Measurements from ENCODE around the gene TNFRSF1B. TPM values are rescaled to one million over a fixed set of nuclear protein-coding genes. Genes with fewer than 3 reads are reported as not detected.
A peak's percentile ranks its signal among the peaks of the same experiment; 100 is the strongest.
"Not testable (repeated sequence)": the region's sequence is repeated elsewhere in the genome, so short reads cannot be mapped to it uniquely, and the experiment has no call there.

The TNFRSF1B gene
- total RNA-seq, 2 experiments from 2014 or later: 201 to 211 TPM

DNA sequence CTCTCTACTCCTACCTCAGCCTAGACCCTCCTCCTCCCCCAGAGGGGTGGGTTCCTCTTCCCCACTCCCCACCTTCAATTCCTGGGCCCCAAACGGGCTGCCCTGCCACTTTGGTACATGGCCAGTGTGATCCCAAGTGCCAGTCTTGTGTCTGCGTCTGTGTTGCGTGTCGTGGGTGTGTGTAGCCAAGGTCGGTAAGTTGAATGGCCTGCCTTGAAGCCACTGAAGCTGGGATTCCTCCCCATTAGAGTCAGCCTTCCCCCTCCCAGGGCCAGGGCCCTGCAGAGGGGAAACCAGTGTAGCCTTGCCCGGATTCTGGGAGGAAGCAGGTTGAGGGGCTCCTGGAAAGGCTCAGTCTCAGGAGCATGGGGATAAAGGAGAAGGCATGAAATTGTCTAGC lies 41.5 kb downstream of the TNFRSF1B start:
- H3K4me3 Mint-ChIP-seq: no peak overlapping the region
- H3K4me1 Mint-ChIP-seq (ENCODE audit: low read depth): peaks cover 52% of the 10 kb centered on the region
- ChIA-PET POLR2A (interaction anchor here (0.7 to 1.7 kb wide), 2 partner anchors 83 to 171 kb away, joined by 3 to 7 read pairs; no protein-coding TSS in a partner anchor), CTCF (interaction anchor here (0.7 to 13.7 kb wide), 7 partner anchors 10 to 86 kb away, joined by 3 to 369 read pairs (median 4); no protein-coding TSS in a partner anchor)
- peaks cover 23% of the 10 kb centered on the region for H3K36me3 Mint-ChIP-seq
- no peaks in the 10 kb centered on the region for H3K27me3 Mint-ChIP-seq
- no peak for DNase-seq
- peak overlapping the region; percentile 44 for H3K27ac Mint-ChIP-seq
- H3K9me3 Mint-ChIP-seq: no peaks in the 10 kb centered on the region
- intact Hi-C loops (cut with micrococcal nuclease): no loop called here

DNA sequence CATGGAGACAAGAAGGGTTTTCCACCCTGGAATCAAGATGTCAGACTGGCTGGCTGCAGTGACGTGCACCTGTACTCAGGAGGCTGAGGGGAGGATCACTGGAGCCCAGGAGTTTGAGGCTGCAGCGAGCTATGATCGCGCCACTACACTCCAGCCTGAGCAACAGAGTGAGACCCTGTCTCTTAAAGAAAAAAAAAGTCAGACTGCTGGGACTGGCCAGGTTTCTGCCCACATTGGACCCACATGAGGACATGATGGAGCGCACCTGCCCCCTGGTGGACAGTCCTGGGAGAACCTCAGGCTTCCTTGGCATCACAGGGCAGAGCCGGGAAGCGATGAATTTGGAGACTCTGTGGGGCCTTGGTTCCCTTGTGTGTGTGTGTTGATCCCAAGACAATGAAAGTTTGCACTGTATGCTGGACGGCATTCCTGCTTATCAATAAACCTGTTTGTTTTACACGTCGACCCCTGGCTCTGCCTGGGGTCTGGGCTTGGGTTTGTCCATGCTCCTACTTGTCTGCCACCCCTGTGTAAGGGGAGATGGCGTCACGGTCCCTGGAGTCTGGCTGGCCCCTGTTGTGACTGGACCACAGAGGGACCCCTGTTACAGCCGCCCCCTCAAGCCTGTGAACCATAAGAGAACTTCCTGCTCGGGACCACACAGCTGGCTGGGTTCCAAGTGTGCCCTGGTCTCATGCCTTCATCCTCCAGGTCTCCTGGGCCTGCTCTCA lies 42.1 kb downstream of the TNFRSF1B start:
- intact Hi-C loops (cut with micrococcal nuclease): loop anchor here (1.0 kb wide), 1 partner anchor 85 kb away; no protein-coding TSS in a partner anchor
- H3K27ac Mint-ChIP-seq: peak overlapping the region; percentile 44
- ChIA-PET CTCF (interaction anchor here (0.5 to 13.7 kb wide), 11 partner anchors 10 to 205 kb away, joined by 3 to 369 read pairs (median 3); no protein-coding TSS in a partner anchor), POLR2A (interaction anchor here (0.7 to 1.7 kb wide), 2 partner anchors 84 to 172 kb away, joined by 3 to 7 read pairs; no protein-coding TSS in a partner anchor)
- peak; percentile 91 for DNase-seq
- peaks cover 45% of the 10 kb centered on the region for H3K4me1 Mint-ChIP-seq (ENCODE audit: low read depth)
- no peak overlapping the region for H3K4me3 Mint-ChIP-seq
- peaks cover 19% of the 10 kb centered on the region for H3K36me3 Mint-ChIP-seq
- H3K9me3 Mint-ChIP-seq: no peaks in the 10 kb centered on the region
- H3K27me3 Mint-ChIP-seq: no peaks in the 10 kb centered on the region

DNA sequence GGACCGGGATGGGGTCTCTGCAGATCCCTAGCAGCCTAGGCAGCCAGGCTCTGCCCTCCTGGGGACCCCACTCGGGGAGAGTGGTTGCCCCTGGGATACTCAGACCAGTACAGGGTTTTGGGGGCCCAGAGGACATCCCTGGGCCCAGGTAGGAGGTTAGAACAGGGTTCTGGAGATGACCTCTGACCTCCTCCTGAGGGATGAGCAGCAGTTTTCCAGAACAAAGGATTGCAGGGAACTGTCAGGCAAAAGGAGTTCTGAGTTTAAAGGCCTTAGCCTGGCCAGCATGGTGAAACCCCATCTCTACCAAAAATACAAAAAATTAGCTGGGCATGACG lies 42.7 kb downstream of the TNFRSF1B start:
- DNase-seq: no peak
- POLR2A ChIA-PET: interaction anchor here (1.7 kb wide), 1 partner anchor 85 kb away, joined by 7 read pairs; no protein-coding TSS in a partner anchor
- no peaks in the 10 kb centered on the region for H3K27me3 Mint-ChIP-seq
- intact Hi-C loops (cut with micrococcal nuclease): loop anchor here (1.0 kb wide), 1 partner anchor 85 kb away; no protein-coding TSS in a partner anchor
- H3K4me3 Mint-ChIP-seq: no peak overlapping the region
- CTCF ChIA-PET: interaction anchor here (0.7 to 13.7 kb wide), 9 partner anchors 13 to 206 kb away, joined by 3 to 369 read pairs (median 6); no protein-coding TSS in a partner anchor
- peaks cover 16% of the 10 kb centered on the region for H3K36me3 Mint-ChIP-seq
- H3K4me1 Mint-ChIP-seq (ENCODE audit: low read depth): peaks cover 40% of the 10 kb centered on the region
- no peaks in the 10 kb centered on the region for H3K9me3 Mint-ChIP-seq
- H3K27ac Mint-ChIP-seq: peak overlapping the region; percentile 44

GRCh38 chr1:12215118-12215961 lies 48.5 kb downstream of the TNFRSF1B start:
- no peak overlapping the region for H3K27ac Mint-ChIP-seq
- no peaks in the 10 kb centered on the region for H3K27me3 Mint-ChIP-seq
- no peak overlapping the region for H3K4me3 Mint-ChIP-seq
- ChIA-PET CTCF (interaction anchor here (0.7 to 4.2 kb wide), 3 partner anchors 92 to 102 kb away, joined by 3 to 37 read pairs (median 3); no protein-coding TSS in a partner anchor), POLR2A (no interaction called here)
- H3K36me3 Mint-ChIP-seq: no peaks in the 10 kb centered on the region
- H3K9me3 Mint-ChIP-seq: no peaks in the 10 kb centered on the region
- intact Hi-C loops (cut with micrococcal nuclease): no loop called here
- no peak for DNase-seq
- peaks cover 7% of the 10 kb centered on the region for H3K4me1 Mint-ChIP-seq (ENCODE audit: low read depth)

GRCh38 chr1:12219800-12220199 lies 53.0 kb downstream of the TNFRSF1B start:
- no peak overlapping the region for H3K4me3 Mint-ChIP-seq
- no peak overlapping the region for H3K27ac Mint-ChIP-seq
- H3K9me3 Mint-ChIP-seq: peaks cover 5% of the 10 kb centered on the region
- no peaks in the 10 kb centered on the region for H3K27me3 Mint-ChIP-seq
- H3K4me1 Mint-ChIP-seq (ENCODE audit: low read depth): no peaks in the 10 kb centered on the region
- intact Hi-C loops (cut with micrococcal nuclease): no loop called here
- ChIA-PET POLR2A (interaction anchor here (0.5 kb wide), 1 partner anchor 1531 kb away, joined by 5 read pairs; no protein-coding TSS in a partner anchor), CTCF (interaction anchor here (5.2 kb wide), 1 partner anchor 95 kb away, joined by 26 read pairs; no protein-coding TSS in a partner anchor)
- DNase-seq: no peak
- no peaks in the 10 kb centered on the region for H3K36me3 Mint-ChIP-seq

DNA sequence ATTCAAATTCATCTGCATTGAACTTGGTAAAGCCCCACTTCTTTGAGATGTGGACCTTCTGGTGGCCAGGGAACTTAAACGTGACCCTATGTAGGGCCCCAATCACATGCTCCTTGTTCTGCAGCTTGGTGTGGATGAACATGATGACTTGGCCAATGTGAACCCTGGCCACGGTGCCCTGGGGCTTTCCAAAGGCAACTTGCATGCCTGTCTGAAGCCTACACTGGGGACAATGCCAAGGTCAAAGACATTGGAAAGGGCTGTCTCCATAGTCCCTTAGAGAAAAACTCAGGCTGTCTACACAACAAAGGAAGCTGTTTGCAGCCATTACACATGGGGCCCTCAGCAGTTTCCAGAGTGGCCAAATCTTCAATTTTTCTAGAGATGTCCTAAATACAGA lies 54.1 kb downstream of the TNFRSF1B start:
- H3K36me3 Mint-ChIP-seq: no peaks in the 10 kb centered on the region
- intact Hi-C loops (cut with micrococcal nuclease): no loop called here
- DNase-seq: no peak
- POLR2A ChIA-PET: no interaction called here
- H3K4me3 Mint-ChIP-seq: no peak overlapping the region
- no peaks in the 10 kb centered on the region for H3K4me1 Mint-ChIP-seq (ENCODE audit: low read depth)
- no peaks in the 10 kb centered on the region for H3K27me3 Mint-ChIP-seq
- H3K9me3 Mint-ChIP-seq: peaks cover 5% of the 10 kb centered on the region
- CTCF ChIA-PET: interaction anchor here (0.6 to 5.2 kb wide), 3 partner anchors 10 to 96 kb away, joined by 3 to 26 read pairs (median 3); no protein-coding TSS in a partner anchor
- H3K27ac Mint-ChIP-seq: no peak overlapping the region

DNA sequence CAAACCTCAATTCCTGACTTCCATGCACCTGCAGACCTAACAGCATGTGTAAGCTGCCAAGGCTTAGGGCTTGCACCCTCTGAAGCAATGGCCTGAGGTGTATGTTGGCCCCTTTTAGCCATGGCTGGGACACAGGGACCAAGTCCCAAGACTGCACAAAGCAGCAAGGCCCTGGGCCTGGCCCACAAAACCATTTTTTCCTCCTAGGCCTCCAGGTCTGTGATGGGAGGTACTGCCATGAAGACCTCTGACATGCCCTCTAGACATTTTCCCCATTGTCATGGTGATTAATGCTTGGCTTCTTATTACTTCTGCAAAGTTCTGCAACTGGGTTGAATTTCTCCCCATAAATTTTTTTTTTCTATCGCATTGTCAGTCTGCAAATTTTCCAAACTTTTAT lies 55.9 kb downstream of the TNFRSF1B start:
- H3K9me3 Mint-ChIP-seq; H3K4me1 Mint-ChIP-seq (ENCODE audit: low read depth); POLR2A ChIA-PET; H3K4me3 Mint-ChIP-seq; H3K27ac Mint-ChIP-seq; H3K36me3 Mint-ChIP-seq; intact Hi-C loops (cut with micrococcal nuclease); H3K27me3 Mint-ChIP-seq; DNase-seq: not testable (repeated sequence)
- CTCF ChIA-PET: interaction anchor here (0.6 kb wide), 1 partner anchor 72 kb away, joined by 4 read pairs; no protein-coding TSS in a partner anchor

DNA sequence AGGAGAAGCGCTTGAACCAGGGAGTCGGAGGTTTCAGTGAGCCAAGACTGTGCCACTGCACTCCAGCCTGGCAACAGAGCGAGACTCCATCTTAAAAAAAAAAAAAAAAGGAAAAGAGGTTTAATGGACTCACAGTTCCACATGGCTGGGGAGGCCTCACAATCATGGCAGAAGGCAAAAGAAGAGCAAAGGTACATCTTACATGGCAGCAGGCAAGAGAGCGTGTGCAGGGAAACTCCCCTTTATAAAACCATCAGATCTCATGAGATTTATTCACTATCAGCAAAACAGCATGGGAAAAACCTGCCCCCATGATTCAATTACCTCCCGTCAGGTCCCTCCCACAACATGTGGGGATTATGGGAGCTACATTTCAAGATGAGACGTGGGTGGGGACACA lies 57.3 kb downstream of the TNFRSF1B start:
- H3K27me3 Mint-ChIP-seq, POLR2A ChIA-PET, H3K27ac Mint-ChIP-seq: not testable (repeated sequence)

GRCh38 chr1:12228979-12229378 lies 62.2 kb downstream of the TNFRSF1B start:
- H3K36me3 Mint-ChIP-seq: no peaks in the 10 kb centered on the region
- H3K4me1 Mint-ChIP-seq (ENCODE audit: low read depth): peaks cover 20% of the 10 kb centered on the region
- ChIA-PET CTCF (interaction anchor here (0.5 to 6.5 kb wide), 10 partner anchors 19 to 430 kb away, joined by 3 to 44 read pairs (median 4); no protein-coding TSS in a partner anchor), POLR2A (no interaction called here)
- intact Hi-C loops (cut with micrococcal nuclease): no loop called here
- DNase-seq: no peak
- H3K27ac Mint-ChIP-seq: no peak overlapping the region
- no peaks in the 10 kb centered on the region for H3K9me3 Mint-ChIP-seq
- H3K4me3 Mint-ChIP-seq: no peak overlapping the region
- no peaks in the 10 kb centered on the region for H3K27me3 Mint-ChIP-seq

More for the DNA sequence above, 57.3 kb downstream of the TNFRSF1B start:
- H3K4me1 Mint-ChIP-seq (ENCODE audit: low read depth); H3K4me3 Mint-ChIP-seq; DNase-seq; H3K36me3 Mint-ChIP-seq; H3K9me3 Mint-ChIP-seq; CTCF ChIA-PET; intact Hi-C loops (cut with micrococcal nuclease): not testable (repeated sequence)

DNA sequence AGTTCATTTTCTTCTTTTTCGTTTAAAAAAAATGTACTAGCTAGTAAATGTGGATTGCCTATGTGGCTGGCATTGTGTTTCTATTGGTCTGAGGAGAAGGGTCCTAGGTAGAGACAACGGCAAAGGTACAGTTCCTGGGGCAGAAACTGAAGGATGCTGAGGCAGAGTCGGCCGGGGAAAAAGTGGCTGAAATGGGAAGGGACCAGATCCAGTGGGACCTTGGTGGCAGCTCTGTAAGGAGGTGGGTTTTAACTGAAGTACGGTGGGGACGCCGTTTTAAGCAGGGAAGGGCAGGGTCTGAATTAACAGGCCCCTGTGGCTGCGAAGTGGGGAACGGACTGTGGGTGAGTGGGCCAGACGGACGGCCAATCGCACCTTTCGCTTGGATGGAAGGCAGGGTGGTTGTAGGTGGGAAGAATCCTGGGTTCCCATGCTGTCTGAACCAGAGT lies 62.6 kb downstream of the TNFRSF1B start:
- intact Hi-C loops (cut with micrococcal nuclease): no loop called here
- Mint-ChIP-seq H3K27ac (no peak overlapping the region), H3K27me3 (no peaks in the 10 kb centered on the region), H3K4me3 (peak overlapping the region; percentile 49), H3K36me3 (no peaks in the 10 kb centered on the region), H3K4me1 (ENCODE audit: low read depth) (peaks cover 23% of the 10 kb centered on the region), H3K9me3 (no peaks in the 10 kb centered on the region)
- no peak for DNase-seq
- ChIA-PET POLR2A (no interaction called here), CTCF (interaction anchor here (0.8 to 6.5 kb wide), 9 partner anchors 19 to 430 kb away, joined by 3 to 44 read pairs (median 3); no protein-coding TSS in a partner anchor)

- Mint-ChIP-seq H3K4me3 (peak within 1 kb of the TSS; percentile 81), H3K4me1 (ENCODE audit: low read depth) (peaks cover 23% of the 10 kb centered on the region), H3K36me3 (peaks cover 3% of the 10 kb centered on the region), H3K27ac (peak within 1 kb of the TSS; percentile 45), H3K27me3 (no peaks in the 10 kb centered on the region), H3K9me3 (no peaks in the 10 kb centered on the region)
- intact Hi-C loops (cut with micrococcal nuclease): no loop called here
- peak; percentile 87 for DNase-seq
- ChIA-PET CTCF (interaction anchor here (0.8 to 6.5 kb wide), 6 partner anchors 13 to 250 kb away, joined by 3 to 44 read pairs (median 3); partner anchors contain the start of gene MFN2), POLR2A (no interaction called here)
These were observed 63.2 kb downstream of the TNFRSF1B start, which contains the start of gene VPS13D for GRCh38 chr1:12229835-12230548. TSS of gene VPS13D (plus strand) at chr1:12230030. CDS start at chr1:12234267, 4,237 bp downstream.
